AG08396 (cell line): ENCODE measurements around the gene CLDN8.

ENCODE experiments used
- DNase-seq: peaks from one replicate; pipeline ENCODE4 v3.0.0; 2012; ENCODE audit warnings: low spot score, mixed read lengths

CLDN8 gene

DNA sequence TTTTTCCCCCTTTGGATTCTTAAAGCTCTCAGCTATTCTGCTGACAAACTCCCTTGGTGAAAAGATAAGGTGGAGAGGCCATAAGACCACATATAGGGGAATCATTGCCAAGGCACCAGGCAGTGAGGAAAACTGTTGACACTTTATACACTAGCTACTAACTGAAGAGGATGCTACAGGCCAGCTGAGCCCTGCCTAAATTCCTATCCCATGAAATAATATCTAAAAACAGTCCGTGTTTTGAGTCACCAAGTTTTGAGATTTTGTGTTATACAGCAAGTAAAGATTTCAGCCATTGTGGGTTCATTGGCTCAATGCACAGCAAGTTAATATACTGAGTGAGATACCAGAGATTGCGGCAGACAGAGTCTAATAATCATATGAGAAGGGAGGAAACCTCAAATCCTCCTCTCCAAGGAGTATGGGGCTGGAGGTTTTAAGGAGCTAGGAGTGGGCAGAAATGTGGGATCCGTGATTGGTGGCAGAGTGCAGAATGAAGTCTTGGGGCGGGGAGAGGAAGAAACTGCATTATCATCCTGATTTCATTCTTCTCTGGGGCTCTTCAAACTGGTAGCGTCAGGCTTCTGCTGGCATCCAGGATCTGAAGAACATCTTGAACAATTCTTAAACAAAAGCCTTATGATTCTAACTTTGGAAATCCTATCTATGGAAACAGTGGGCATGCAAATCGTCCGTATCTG, 9.2 kb downstream of the CLDN8 start:
- DNase-seq = no peak

DNA sequence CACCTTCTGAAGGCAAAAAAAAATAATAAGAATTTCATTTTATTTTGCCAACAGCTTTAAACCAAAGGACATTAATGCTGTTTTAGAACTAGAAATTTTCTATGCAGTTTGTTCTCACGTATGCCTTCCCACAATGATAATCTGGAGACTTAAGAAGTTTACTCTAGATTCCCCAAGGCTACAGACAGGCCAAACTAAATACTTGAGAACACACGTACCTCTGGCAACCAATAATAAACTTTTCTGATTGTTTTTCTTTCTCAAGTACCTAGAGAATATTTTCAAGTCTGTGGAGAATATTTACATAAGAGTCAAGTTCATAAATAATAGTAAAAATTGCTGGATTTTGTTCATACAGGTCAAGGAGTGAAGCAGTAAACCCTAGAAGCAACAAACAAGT, 15.9 kb downstream of the CLDN8 start:
- DNase-seq = no peak

DNA sequence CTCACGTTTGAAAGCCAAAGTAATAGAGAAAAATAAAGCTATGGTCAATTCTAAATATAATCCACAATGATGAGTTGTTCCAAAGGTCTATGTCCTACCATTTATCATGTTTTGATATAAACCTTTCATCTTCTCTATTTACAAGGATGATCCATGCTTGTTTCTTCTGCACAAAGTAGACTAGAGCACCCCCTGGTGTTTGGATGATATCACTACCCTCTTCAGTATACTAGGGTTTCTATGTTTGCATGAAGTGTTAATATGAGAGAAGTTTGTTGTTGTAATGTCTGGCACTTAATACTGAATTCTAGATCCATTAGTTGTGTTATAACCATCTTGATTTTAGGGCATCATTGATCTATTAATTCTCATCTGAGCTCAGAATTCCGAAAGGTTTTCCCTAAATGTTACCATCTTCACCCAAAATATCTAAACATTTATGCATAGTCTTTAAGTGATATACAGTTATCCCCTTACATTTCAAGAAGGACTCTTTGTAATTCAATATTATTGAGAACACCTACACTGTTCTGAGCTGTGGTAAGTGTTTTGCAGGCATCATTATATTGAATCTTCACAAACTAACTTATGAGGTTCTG, 21.1 kb downstream of the CLDN8 start:
- no peak for DNase-seq

DNA sequence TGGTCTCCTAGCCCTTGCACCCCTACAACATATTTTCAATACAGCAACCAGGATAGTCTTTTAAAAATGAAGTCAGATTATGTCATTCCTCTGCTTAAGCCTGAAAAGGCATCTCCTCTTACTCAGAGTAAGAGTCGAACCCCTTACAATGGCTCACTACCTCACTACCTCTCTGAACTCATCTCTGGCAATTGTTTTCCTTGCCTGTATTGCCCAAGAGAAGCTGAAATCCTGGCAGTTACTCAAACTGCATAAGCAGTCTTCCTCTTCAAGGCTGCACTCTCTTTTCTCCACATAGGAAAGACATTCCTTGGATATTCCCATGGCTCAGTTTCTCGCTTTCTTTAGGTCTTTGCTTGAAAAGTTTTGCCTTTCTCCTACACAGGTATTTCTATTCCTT, 22.7 kb downstream of the CLDN8 start:
- no peak for DNase-seq

DNA sequence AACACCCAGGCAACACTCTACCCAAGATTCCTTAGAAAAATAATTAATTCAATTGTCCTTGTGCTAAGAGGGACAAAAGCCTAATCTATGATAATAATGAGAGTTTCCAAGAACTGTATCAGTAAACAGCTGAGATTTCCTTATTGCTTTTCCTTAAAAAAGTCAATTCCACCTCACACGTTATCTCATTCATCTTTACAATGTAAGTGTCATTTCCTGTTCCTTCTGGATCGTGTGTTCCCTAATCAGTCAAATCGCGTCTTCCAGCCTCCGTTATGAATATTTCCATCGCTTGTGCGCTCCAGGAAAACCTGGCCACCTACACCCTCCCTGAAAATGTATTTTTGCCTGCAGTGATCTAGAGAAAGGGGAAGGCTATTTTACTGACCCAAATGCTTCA, 25.3 kb downstream of the CLDN8 start:
- no peak for DNase-seq

DNA sequence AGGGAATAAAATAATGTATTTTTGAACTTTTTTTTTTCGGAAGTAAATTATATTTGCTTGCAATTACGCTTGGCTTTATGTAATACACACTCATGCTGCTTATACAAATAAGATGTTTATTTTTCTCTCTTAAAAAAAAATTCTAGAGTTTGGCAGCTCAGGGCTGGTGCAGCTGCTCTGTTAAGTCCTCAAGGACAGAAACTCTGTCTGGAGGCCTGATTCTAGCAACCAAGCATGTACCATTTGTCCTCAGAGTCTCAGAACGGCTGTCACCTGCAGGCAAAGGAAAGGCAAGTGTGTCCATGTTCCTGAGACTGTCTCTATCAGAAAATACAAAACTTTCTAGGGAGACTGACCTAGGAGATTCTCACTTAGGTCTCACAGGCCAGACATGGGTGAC, 26.1 kb downstream of the CLDN8 start:
- DNase-seq = no peak

DNA sequence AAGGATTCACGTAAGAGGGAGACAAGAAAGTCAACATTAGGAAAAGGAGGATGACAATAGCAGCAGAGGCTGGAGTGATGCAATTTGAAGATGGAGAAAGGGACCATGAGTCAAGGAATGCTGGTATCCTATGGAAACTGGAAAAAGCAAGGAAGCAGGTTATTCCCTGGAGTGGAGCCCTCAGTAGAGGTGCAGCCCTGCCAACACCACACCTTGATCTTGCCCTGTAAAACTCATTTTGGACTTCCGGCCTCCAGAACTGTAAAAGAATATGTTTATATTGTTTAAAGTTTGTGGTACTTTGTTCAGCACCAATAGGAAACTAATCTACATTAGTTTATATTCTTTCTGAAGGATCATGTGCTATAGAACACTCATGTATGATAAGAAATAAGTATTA, 29.7 kb downstream of the CLDN8 start:
- DNase-seq = no peak

DNA sequence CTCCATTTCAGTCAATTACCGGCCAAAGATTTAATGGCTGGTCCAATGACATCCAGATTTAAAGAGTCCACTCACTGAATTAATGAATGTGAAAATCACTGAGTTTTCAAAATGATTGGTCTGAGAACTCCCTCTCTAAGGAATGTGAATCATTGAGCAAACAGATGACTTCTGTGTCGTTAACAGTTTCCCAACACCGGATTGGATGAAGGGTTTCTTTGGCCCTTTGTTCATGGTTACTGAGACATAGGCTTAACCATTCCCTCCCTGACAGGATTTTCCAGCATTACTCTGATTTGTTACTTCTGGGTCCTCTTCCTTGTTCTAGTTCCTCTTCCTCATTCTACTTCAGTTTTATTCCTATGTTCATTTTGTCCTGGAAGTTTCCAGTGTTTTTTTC, 47.8 kb downstream of the CLDN8 start:
- no peak for DNase-seq

DNA sequence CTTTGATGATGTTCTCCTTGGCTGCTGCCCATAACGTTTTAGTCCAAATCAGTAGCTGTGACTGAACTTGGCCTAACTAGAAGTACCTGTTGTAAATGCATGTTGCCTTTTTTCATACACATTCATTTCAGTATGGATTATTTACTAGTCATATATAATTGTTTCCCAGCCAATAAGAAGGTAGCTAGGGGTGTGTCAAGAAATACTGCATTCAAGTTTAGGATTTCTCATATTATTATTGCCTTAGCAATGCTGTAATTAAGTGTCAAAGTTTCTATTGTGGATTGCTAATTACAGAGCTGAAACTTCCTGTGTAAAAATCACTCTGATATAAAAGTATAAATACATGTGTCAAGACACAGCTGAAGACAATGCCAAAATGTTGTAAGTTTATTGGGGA, 49.2 kb downstream of the CLDN8 start, which contains the start of gene CLDN17:
Gene CLDN17 (minus strand): TSS at position 101 of the 400 bp plus-strand sequence. CDS start 188 bp downstream, outside the sequence.
- no peak for DNase-seq

DNA sequence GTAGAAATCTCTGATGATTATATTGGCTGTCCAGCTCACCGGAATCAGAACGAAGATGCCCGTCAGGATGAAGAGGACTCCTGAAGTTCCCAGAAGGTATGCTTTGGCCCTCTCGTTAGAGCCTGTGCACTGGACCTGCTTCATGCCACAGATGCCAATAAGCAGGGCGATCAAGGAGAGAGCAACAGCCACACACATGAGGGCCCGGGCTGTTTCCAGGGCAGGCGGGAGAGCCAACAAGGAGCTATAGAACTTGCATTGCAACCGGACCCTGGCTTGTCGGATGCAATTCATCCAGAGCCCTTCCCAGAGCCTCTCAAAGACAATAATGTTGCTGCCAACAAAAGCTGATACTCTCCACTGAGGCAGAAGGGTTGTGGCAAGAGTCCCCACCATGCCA, 49.7 kb downstream of the CLDN8 start:
- no peak for DNase-seq

DNA sequence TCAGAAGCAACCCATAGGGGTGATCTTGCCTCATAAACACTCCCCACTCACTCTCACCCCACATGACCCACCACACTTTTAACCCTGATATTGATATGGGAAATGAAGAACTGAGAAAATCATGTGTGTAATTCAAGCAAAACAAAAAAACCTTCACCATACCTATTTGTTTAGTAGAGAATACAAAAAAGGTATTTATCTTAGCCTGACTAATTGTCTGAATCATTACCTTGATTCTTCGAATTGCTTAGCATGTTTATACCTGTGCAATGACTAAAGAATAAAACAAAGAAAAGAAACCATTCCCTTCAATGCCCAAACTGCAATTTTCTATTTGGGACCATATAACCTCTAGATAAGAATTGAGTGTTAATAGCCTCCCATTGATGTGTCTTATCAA, 51.1 kb downstream of the CLDN8 start:
- DNase-seq = no peak
